ENCODE data around the gene CENPU.

DNA sequence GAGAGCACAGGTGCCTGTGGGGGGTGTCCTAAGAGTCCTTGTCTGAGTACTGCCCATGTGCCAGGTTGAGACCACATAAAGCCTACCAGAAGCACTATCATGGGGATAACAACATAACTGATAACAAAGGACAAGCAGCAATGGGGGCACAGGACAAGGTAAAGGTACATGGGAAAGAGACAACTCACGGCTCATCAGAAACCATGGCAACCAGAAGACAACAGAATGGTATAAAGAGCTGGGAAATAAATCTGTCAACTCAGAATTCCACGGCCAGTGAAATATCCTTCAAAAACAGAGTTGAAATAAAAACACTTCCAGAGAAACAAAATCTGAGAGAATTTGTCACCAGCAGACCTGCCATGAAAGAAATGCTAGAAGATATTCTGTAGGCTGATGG, 20.0 kb downstream of the CENPU start:
- TF ChIP-seq CTCF (IDR thresholded peaks at IDR 0.05) (no peak), POLR2A (IDR thresholded peaks at IDR 0.05) (no peak)
